Stomach (tissue), 4 donors: Measurements from ENCODE around the gene KCNJ4.
A peak's percentile ranks its signal among the peaks of the same experiment; 100 is the strongest.

Source experiments
- CTCF ChIP-seq, 7 experiments: fragments of 450-650 bp in 4 of 7; fragments of 200-600 bp in 3 of 7; sonication (generic) in 3 of 7; IDR thresholded peaks; one replicate each; pipeline ENCODE4 v1.5.1; 2016 to 2019; ENCODE audit warnings: antibody characterized with exemption in 7 of 7, control low read depth in 2 of 7, mild to moderate bottlenecking in 1 of 7
- POLR2A ChIP-seq, 4 donors: fragments of 450-650 bp; IDR thresholded peaks; one replicate each; pipeline ENCODE4 v1.6.1; 2016; ENCODE audit warnings: antibody characterized with exemption in 4 of 4, control low read depth in 2 of 4, mild to moderate bottlenecking in 1 of 4, moderate library complexity in 1 of 4
- POLR2AphosphoS5 ChIP-seq, 3 donors: sonication (generic); formaldehyde crosslinking; IDR thresholded peaks; one replicate each; pipeline ENCODE4 v1.6.1; 2016; ENCODE audit warnings: antibody characterized with exemption in 3 of 3

GRCh38 chr22:38461414-38462081 lies 6.5 kb upstream of the KCNJ4 start:
- TF ChIP-seq POLR2AphosphoS5 (IDR thresholded peaks at IDR 0.05) (peak in 2 of 3 donors; percentile 51 to 76), CTCF (IDR thresholded peaks at IDR 0.05) (peak in 1 of 7 experiments; percentile 18), POLR2A (IDR thresholded peaks at IDR 0.05) (no peak)
